HL-60 (cell line): Measurements from ENCODE around the gene POLR2B.

Source experiments
- DNase-seq, 2 experiments: peaks; one replicate each; pipeline ENCODE4 v3.0.0-alpha.2; 2010 to 2020; ENCODE audit warnings: low read depth in 1 of 2, low spot score in 1 of 2
- H3K27ac ChIP-seq: fragments of 250-450 bp; sonication (Bioruptor Pico); replicated peaks from 2 replicates; pipeline ENCODE4 v1.5.1; 2020; ENCODE audit warnings: mild to moderate bottlenecking, moderate library complexity
- H3K27me3 ChIP-seq: fragments of 250-450 bp; sonication (Bioruptor Pico); 2 replicates; pipeline ENCODE4 v1.5.1; 2021; ENCODE audit warnings: mild to moderate bottlenecking, moderate library complexity; ENCODE audit not compliant: insufficient read depth, poor library complexity, severe bottlenecking
- H3K4me3 ChIP-seq: replicated peaks from 2 replicates; pipeline ENCODE4 v1.5.1; 2011; ENCODE audit warnings: mild to moderate bottlenecking, control low read depth, low read length; ENCODE audit not compliant: insufficient read depth
- CTCF ChIP-seq: IDR thresholded peaks from one replicate; pipeline ENCODE4 v1.5.1; 2011; ENCODE audit warnings: low read length, control low read depth, inconsistent platforms; ENCODE audit not compliant: insufficient read depth
- GABPA ChIP-seq: IDR thresholded peaks from 2 replicates; pipeline ENCODE4 v1.6.1; 2012; ENCODE audit warnings: low read depth
- POLR2AphosphoS5 ChIP-seq: IDR thresholded peaks from 2 replicates; pipeline ENCODE4 v1.6.1; 2012; ENCODE audit warnings: low read depth
- REST ChIP-seq: IDR thresholded peaks from 2 replicates; pipeline ENCODE4 v1.6.1; 2012; ENCODE audit warnings: low read depth; ENCODE audit not compliant: insufficient replicate concordance
- SPI1 ChIP-seq: IDR thresholded peaks from 2 replicates; pipeline ENCODE4 v1.6.1; 2012; ENCODE audit warnings: low read depth, mild to moderate bottlenecking, borderline replicate concordance

POLR2B gene

GRCh38 chr4:56941403-56941802 is 37.3 kb upstream of the POLR2B start:
- no peak overlapping the region for H3K4me3 ChIP-seq
- no peak for DNase-seq
- H3K27me3 ChIP-seq, result no peaks in the 10 kb centered on the region
- H3K27ac ChIP-seq, result no peak overlapping the region
- TF ChIP-seq POLR2AphosphoS5, result no peak
- TF ChIP-seq CTCF, result no peak
- no peak for TF ChIP-seq SPI1
- no peak for TF ChIP-seq GABPA
- TF ChIP-seq REST, result no peak

GRCh38 chr4:56953680-56954520 is 24.8 kb upstream of the POLR2B start:
- TF ChIP-seq GABPA (no peak), SPI1 (no peak), REST (no peak), POLR2AphosphoS5 (no peak), CTCF (no peak)
- H3K4me3 ChIP-seq, result no peak overlapping the region
- H3K27ac ChIP-seq, result no peak overlapping the region
- no peaks in the 10 kb centered on the region for H3K27me3 ChIP-seq
- DNase-seq, result no peak

GRCh38 chr4:56958111-56958517 is 20.6 kb upstream of the POLR2B start:
- peak; percentile 90 to 96 for DNase-seq
- Histone ChIP-seq H3K4me3 (no peak overlapping the region), H3K27me3 (no peaks in the 10 kb centered on the region), H3K27ac (peak overlapping the region; percentile 55)
- TF ChIP-seq CTCF (no peak), REST (peak; percentile 26), POLR2AphosphoS5 (peak; percentile 99), SPI1 (peak; percentile 80; the same call in 1 of the 2 replicates), GABPA (peak; percentile 65)
